Epithelial cell of proximal tubule (primary cell): ENCODE data around the gene NCAPH2. TPM values are rescaled to one million over a fixed set of nuclear protein-coding genes. Genes with fewer than 3 reads are reported as not detected.

Source experiments
- DNase-seq: peaks from one replicate; pipeline ENCODE4 v3.0.0-alpha.2; 2011; ENCODE audit warnings: low read depth
- H3K4me3 ChIP-seq: 2 replicates; pipeline ENCODE4 v1.5.1; 2011; ENCODE audit warnings: low read depth, mild to moderate bottlenecking, low read length
- total RNA-seq: library from RNA; depleted of rRNA; stranded (reverse); fragments of >200 nt; gene quantifications from 2 replicates; pipeline ENCODE4 v1.2.3, GENCODE V29; 2015
- TF ChIP-seq, protein P1 (sequence below): conservative IDR thresholded peaks from 2 replicates; pipeline ENCODE4 v1.5.1; 2012; ENCODE audit warnings: low read depth, mild to moderate bottlenecking, low read length

NCAPH2 gene
- total RNA-seq, 1 donor from 2014 or later = 69.3 TPM

DNA sequence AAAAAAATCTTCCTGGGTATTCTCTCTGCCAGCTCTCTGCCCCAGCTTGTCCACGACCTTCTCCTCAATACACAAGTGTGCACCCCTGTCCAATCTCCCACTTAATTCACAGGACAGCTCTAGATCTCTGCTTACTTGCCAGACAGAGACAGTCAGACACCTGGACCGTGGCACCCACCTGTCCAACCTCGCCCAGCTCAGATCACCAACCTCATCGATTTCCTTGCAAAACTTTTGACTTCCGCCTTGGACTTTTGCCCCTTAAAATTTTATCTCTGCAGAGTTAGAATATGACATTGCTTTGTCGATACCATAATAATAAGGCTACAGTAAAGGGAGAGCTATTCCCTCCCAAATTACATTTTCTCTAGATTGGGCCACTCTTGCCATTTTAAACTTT lies 10.9 kb upstream of the NCAPH2 start:
- DNase-seq = no peak
- no peak overlapping the region for H3K4me3 ChIP-seq
- TF ChIP-seq, protein P1, sequence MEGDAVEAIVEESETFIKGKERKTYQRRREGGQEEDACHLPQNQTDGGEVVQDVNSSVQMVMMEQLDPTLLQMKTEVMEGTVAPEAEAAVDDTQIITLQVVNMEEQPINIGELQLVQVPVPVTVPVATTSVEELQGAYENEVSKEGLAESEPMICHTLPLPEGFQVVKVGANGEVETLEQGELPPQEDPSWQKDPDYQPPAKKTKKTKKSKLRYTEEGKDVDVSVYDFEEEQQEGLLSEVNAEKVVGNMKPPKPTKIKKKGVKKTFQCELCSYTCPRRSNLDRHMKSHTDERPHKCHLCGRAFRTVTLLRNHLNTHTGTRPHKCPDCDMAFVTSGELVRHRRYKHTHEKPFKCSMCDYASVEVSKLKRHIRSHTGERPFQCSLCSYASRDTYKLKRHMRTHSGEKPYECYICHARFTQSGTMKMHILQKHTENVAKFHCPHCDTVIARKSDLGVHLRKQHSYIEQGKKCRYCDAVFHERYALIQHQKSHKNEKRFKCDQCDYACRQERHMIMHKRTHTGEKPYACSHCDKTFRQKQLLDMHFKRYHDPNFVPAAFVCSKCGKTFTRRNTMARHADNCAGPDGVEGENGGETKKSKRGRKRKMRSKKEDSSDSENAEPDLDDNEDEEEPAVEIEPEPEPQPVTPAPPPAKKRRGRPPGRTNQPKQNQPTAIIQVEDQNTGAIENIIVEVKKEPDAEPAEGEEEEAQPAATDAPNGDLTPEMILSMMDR = no peak

- H3K4me3 ChIP-seq = peak overlapping the region; percentile 12
- no peak for DNase-seq
- TF ChIP-seq, protein P1 = peak; percentile 82
Measured at GRCh38 chr22:50498322-50498890, 9.6 kb upstream of the NCAPH2 start.

DNA sequence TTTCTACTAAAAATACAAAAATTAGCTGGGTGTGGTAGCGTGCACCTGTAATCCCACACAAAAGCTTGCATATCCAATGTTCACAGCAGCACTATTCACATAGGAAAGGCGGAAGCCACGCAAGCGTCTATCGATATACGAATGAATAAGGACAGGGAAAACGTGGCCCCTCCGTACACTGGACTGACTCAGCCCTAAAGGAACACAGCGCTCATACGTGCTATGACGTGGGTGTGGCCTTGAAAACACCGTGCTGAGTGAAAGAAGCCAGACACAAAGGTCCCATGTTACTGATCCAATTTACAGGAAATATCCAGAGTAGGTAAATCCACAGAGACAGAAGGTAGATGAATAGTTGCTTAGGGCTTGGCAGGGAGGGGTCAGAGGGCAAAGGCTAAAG lies 7.6 kb upstream of the NCAPH2 start:
- DNase-seq = no peak
- no peak overlapping the region for H3K4me3 ChIP-seq
- TF ChIP-seq, protein P1 = no peak

DNA sequence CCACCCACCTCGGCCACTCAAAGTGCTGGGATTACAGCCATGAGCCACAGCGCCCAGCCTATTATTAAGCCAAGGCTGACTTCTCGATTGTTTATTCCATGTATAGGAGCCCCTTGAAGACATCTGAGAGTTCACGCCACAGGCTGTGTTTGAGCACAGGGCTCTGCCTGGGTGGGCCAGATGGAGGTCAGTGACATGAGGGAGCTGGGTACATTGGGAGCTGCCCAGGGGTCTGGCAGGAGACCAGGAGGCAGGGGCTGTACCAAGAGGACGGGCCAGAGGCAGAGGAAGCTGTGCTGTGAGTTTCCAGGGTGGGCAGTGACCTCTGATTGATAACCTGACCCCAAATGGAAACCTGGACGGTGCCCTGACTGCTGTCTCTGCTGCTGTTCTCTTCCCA lies 5.9 kb upstream of the NCAPH2 start:
- TF ChIP-seq, protein P1 = no peak
- no peak overlapping the region for H3K4me3 ChIP-seq
- DNase-seq = no peak

DNA sequence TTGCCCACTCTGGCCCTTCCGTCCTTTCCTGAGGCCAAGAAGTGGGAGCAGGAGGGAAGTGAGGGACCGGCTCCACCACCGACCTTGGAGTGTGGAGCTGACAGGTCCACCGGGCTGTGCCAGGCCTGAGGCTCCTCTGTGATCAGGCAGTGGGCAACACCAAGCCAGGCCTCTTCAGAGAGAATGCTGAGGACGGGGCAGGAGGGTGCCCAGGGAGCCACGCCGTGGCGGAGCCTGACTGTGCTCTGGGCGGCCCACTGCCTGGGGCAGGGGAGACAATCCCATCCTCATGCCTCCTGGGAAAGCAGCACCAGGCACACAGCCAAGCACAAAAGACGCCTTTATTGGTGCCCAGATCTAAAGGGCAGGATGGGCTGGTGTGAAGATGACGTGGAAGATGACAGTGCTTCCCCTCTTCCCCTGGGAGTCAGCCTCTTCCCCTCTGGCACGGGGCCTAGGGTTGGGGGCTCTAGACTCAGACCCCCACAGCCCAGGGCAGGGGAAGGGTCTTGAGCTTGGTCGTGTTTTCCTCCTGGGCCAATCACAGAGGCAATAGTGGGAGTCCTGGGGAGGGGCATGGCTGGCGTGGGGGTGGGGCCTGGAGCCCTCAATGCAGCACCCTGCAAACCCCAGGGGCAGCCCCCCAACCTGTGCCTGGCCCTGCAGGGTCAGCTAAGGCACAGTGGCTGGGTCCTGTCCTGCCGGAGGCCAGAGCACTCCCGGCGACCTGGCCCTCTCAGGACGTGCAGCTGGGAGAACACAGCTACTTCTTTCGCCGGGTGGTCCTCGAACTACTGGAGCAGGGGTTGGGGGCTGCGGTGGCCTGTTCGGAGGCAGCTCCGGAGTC lies 5.2 kb upstream of the NCAPH2 start:
- no peak overlapping the region for H3K4me3 ChIP-seq
- TF ChIP-seq, protein P1 = no peak
- DNase-seq = no peak

DNA sequence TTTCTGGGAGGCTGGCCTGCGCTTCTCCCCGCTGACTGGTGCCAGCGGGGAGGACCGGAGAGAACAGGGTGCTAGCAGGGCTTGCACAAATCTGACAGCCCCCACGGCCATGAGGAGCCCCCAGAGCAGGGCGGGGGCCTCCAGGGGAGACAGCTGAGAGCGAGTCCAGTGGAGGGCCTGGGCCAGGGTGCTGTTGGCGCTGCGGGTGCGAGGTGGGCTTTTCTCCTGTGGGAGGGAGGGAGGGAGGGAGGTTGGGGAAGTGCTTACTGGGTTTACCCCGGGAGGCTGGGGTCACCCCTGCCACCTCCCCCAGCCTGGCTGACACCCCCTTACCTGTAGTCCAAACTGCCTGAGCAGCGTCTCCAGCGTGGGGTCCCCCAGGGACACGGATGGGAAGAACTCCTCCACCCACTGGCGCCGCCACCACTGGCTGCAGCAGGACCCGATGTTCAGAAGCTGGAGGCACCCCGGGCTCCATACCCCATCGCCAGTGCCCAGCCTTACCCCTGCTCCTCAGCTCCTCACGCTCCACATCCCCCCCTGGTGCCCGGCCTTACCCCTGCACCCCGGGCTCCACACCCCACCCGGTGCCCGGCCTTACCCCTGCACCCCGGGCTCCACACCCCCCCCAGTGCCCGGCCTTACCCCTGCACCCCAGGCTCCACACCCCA lies 4.4 kb upstream of the NCAPH2 start:
- TF ChIP-seq, protein P1 = no peak
- H3K4me3 ChIP-seq = no peak overlapping the region
- DNase-seq = no peak
